RKO (cell line): Measurements from ENCODE around the gene NRL.
A peak's percentile ranks its signal among the peaks of the same experiment; 100 is the strongest.

Source experiments
- DNase-seq: peaks from one replicate; pipeline ENCODE4 v3.0.0-alpha.2; 2016; ENCODE audit warnings: low spot score

NRL gene

DNA sequence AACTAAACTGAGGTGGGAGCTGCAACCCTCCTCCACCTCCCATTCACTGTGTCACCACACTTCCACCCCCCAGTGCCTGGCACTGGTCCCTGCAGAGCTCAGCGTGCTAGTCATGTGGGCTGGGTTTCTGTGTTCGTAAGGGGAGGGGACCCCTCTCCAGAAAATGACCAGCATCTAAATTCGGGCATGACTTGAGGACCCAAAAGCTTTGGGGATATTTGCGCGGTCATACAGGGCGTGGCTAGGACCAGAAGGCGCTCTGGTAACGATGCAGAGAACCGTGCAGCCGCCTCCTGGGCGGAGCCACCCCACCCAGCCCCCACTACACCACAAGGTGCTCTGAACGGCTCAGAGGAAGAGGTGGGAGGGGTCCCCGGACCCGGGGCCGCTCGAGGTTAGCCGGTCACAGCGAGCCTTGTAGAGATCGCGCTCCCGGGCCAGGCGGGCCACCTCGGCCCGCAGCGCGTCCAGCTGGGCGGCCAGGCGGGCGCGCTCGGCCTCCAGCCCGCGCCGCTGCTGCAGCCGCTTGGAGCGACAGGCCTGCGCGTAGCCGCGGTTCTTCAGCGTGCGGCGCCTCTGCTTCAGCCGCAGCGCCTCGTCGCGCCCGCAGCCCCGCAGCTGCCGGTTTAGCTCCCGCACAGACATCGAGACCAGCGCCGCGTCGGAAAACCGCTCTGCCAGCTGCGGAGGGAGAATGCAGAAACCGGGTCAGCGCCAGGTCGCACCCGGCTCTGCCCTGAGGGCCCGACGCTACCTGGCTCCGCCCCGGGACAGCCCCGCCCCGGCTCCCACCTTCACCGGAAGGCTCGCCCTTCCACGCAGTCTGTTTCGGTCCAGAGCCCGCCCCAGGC, 33.6 kb downstream of the NRL start:
- peak; percentile 64 for DNase-seq

DNA sequence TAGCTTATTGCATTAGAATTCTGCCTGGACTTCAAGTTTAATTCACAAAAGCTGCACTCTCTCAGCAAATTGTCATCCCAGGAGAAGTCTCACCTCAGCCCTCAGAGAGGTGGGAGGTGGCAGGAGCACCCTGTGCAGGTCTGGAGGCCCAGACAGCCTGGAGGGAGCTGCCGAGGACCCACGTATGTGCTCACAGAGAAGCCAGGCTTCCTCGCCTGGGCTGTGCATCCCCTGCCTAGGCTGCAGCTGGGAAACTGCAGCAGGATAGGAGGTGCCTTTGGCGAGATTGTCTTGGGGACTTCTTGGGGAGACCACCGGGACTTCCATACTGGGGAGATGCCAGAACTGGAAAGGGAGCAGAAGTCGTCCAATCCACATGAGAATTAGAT, 34.6 kb downstream of the NRL start:
- DNase-seq = no peak

DNA sequence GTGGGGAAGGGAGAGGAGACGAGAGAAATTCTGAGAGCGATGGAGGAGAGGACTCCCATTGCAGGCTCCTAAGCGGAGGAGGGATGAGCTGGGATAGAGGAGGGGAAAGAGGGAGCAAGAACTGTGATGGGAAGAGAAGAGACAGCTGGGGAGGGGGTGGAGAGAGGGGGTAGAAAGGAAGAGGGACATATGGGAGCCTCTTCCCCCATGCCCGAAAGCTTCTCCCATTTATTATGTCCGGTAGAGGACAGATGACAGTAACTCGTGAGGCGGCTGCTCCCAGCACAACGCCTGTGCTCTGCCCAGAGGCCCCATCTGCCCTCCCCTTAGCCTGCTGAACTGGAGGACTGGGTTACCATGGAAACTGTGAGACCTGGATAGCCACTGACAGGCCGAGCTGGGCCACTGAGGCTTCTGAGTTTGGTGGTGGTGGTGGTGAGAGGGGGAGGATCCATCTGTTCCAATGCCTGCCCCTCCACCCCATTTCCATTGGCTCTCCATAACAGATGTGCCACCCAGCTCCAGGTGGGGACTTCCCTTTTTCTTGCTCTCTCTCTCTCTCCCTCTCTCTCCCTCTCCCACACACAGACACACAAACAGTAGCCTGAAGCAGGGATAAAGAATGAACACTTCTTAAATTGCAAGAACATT, 35.1 kb downstream of the NRL start:
- DNase-seq = no peak

DNA sequence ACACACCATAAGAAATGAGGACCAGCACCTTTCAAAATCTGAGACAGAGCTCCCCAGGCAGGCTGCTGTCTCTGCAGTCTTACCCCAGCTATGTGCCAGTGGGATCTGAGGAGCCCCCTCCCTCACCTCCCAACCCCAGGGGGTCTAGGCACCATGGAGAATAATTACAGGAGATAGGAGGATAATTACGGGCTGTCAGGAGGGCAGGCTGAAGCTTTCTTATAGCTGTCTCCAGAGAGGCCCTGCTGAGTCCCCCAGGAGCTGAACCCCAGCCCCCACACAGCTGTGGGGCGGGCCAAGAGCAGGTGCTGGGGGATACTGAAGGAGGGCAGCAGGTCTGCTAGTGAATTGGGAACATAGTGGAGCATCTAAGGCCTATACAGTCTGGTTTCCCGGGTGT, 36.6 kb downstream of the NRL start:
- DNase-seq = no peak

DNA sequence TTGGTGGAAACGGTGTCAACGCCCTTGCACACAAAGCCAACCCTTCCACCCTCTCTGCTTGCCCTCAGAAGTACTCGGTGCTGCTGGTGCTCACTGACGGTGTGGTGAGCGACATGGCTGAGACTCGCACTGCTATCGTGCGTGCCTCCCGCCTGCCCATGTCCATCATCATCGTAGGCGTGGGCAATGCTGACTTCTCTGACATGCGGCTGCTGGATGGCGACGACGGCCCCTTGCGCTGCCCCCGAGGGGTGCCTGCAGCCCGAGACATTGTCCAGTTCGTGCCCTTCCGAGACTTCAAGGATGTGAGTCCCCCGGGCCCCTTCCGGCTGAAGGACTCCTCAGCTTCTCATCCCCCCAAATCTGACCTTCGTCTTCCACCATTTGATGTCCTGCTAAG, 37.7 kb downstream of the NRL start:
- DNase-seq = no peak

DNA sequence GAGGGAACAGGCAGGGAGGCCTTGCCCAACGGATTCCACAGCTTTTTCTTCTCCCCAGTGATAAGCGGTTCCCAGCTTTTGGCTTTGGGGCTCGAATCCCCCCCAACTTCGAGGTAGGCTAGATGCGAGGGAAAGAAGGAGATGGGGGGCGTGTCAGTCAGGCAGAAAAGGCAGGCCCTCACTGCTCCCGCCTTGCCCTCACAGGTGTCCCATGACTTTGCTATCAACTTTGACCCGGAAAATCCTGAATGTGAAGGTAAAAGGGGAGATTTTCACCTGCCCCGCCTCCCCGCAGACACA, 38.5 kb downstream of the NRL start:
- no peak for DNase-seq

- DNase-seq = no peak
Observed at GRCh38 chr14:24075485-24076301, 39.1 kb downstream of the NRL start.

DNA sequence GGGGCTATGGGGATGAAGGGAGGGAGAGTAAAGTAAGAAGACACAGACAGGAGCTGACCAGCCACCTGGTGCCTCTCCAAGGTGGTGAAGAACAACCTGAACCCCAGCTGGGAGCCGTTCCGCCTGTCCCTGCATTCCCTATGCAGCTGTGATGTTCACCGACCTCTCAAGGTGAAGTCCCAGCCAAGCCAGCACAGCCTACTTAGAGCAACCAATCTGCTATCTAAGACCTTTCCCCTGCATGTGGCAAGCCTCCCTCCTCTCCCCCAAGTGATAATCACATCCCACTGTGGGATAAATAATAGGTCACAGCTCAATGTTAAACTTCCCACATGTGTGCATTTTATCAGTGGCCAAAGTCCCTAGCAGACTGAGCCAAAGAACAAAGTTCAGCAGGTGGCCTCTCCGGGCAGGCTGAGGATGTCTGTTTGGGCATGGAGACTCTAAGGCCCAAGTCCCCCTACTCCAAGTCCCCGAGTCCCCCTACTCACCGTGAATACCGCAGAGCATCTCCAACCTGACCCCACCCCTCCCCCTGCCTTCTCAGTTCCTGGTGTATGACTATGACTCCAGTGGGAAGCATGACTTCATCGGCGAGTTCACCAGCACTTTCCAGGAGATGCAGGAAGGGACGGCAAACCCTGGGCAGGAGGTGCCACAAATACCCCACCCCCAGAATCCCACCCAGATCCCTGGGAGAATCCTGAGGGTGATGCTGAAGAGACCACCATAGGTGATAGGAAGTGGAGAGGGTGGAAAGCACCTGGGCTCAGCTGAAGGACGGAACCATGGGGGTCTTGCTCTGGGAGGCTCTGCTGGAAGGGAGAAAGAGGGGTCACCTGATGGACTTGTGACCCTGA, 39.9 kb downstream of the NRL start:
- DNase-seq = no peak

- DNase-seq = no peak
Observed at GRCh38 chr14:24072881-24073877, 41.6 kb downstream of the NRL start.

- DNase-seq = no peak
Observed at GRCh38 chr14:24072436-24072835, 42.3 kb downstream of the NRL start.

DNA sequence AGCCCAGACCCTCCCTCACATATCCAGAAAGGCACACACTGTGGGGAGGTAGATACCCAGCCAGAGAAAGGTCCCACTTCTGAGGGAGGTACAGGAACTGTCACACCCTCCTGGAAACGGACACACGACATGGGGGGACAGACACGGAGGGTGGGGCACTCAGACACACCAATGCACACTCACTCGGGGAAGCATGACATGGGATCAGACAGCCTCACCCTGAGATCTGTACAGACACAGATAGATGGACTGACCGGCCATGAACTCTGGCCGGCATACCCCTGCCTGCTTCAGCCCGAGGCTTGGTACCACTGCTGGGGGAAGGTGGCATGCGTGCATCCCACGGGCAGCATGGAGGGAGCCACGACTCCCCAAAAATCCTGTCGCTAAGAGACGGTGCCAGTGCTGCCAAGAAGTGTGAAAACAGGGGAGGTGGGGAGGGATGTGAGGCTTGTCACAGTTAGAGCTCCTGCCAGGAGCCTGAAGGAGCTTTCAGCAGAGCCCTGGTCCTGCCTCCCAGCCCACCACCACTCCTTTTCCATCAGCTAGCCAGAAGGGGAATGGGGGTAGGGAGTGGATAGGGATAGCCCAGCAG, 42.8 kb downstream of the NRL start:
- no peak for DNase-seq

DNA sequence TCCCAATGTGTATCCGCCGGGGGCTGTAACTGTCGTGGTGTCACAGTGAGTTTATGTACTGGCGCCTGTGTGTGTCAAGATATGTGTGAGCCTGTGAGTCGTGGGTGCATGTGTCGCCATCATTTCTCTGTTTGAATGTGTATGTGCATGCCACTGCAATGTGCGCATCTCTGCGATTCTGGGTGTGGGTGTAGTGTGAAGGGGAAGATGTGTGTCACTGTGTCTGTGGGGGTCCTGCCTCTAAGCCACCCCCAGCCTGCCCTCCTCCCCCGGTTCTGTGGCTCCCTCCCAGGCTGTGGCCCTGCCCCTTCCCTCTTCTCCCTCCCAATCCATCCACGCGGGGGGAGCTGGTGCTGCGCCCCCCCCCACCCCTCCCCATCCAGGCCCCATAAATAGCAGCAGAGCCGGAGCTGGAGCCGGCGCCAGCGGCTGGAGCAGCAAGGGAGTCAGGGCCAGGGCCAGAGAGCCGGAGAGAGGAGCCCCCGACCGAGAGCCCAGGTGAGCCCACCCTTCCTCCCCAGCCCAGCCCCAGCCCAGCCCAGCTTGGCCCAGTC, 43.5 kb downstream of the NRL start, which contains the start of gene CPNE6:
Gene CPNE6 (plus strand): TSS at position 419 of the 554 bp plus-strand sequence. CDS start 1,375 bp downstream, outside the sequence.
- no peak for DNase-seq

DNA sequence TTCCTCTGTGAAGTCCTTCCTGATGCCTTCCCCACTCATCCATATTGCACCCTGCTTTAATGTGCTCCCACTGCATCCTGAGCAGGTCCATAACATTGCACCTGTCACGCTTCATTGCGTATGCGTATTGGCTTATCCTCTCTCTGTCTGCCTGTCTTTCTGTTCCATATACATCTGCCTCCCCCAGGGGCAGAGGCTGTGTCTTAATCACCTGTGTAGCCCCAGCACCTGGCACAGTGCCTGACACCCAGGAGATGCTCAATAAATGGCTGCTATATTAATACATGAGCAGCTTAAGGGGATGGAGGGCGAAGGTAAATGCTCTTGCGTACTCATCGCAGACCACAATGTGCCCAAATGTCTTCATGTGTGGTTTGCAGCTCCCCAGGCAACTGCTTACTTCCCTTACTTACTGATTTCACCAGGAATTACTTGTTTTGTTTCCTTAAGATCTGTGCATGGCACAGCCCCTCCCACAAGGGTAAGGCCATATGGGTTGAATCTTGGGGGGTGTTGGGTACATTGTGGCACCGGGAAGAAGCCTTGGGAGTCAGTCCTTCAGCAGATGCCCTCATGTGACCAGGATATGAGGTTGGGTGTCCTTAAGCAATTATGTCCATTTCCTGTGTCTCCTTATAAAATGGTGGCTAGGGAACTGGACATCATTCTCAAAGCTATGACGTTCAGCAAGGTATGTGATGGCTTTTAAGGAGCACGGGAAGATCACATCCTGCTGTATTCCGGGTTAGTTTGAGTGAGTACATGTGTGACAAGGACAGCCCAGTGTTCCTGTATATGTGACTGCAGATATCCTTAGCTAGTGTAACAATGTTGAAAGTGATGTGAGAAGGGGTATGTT, 44.2 kb downstream of the NRL start:
- no peak for DNase-seq

DNA sequence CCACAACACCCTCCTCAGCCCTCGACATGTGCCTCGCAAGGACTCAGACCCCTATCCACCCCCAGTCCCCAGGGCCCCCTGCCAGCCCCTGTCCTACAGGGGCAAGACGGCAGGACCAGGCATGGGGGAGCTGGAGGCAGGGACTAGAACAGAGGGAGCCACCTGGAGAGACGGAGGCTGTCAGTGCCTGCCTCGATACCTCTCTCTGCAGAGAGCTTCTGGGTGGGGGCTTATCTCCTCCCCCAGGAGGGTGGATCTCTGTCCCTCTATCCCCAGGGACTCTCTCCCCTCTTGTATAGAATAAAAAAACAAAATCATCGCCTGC, 45.4 kb downstream of the NRL start:
- no peak for DNase-seq

GRCh38 chr14:24068711-24069410, 45.9 kb downstream of the NRL start:
- no peak for DNase-seq

DNA sequence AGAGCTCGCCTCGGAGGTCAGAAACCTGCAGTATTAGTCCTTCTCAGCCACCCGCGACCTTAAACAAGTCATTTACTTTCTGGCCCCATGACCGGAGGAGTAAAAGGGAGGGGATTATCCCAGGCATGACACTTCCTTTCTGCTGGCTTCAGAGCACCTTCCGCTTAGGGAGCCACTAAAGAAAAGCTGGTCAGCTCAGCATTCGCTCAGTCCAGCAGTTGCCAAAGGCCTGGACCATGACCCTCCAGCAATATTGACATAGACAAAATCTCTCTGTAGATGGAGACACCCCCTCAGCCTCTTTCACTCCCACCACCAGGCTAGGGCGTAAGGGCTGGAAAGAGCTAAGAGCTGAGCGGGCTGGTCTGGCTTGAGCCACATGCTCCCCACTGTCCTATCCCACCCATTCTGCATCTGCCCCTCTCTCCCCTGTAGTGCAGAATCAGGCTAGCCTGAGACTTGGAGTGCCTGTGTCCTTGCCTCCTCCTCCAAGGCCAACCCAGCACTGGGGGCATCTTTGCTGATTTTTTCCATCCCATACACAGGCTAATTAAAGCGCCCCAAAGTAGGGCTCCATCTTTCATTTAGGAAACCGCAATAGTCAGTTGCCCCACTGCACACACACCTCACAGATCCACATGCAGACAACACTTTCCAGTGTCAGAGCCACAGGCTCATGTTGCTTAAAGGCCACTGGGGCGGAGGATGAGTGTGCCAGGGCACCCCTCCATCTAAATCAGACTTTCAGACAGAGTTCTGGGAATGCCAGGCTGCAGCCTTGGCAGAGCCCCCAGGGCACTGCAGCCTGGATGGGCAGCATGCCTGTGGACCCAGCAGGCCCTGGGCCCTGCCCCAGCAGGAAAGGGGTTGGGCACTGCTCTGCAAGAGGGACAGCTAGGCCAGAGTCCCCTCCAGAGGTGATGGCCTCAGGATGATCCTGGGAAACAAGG, 47.3 kb downstream of the NRL start:
- DNase-seq = no peak

DNA sequence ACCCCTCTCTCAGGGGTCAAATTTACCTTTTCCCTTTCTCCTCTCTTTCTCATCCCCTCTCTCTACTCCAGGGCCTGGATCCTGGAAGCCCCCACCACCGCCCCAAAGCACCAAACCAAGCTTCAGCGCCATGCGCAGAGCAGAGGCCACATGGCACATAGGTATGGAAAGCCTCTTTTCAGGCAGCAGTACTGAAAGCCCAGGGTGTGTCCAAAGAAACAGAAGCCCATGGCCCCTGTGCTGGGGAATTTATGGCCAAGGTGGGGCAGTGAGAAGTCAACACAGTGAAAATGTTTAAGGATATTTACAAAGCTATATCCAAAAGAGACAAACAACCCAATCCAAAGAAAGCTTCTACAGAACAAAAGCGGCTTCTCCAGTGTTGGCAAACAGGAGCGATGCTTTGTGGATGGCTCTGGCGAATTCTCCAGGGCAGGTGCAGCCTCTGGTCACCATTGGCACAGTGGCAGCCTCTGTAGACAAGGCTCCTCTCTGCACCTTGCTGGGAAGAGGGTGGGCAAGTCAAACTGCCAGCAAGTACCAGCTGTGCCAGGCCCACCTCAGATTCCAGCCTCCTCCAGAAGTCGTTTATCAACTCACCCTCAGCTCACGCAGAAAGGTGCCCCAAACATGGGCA, 48.1 kb downstream of the NRL start:
- DNase-seq = no peak
